HG03060 (cell line): ENCODE measurements around the gene SLC29A1.

ENCODE experiments used
- ATAC-seq: cut with Tn5 transposase; IDR thresholded peaks from one replicate; pipeline ENCODE4 v1.9.1; 2021; ENCODE audit warnings: low read depth, moderate number of reproducible peaks; ENCODE audit not compliant: unreplicated experiment

The SLC29A1 gene

GRCh38 chr6:44277763-44278162 lies 54.4 kb downstream of the SLC29A1 start:
- ATAC-seq, result no peak

GRCh38 chr6:44278315-44278714 lies 54.9 kb downstream of the SLC29A1 start:
- no peak for ATAC-seq

GRCh38 chr6:44278774-44279697 lies 55.6 kb downstream of the SLC29A1 start:
- no peak for ATAC-seq
